ENCODE data around the gene HAPLN2.

DNA sequence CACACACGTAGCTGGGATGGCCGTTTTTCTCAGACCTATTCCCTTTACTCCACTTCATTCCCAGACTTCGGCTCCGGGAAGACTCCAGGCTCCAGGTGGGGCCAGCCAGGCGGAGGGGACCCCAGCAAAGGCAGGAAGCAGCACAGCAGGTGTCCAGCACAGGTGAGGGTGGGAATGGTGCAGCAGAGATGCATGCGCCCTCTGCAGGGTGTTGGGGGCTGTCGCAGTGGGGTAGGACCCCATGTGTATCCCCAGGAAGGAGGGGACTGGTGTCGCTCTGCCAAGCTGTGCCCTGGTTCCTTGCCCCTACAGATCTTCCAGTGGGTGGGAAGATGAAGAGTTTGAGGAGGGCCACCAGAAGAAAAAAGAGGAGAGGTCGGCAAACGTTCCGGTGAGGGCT lies 34.4 kb upstream of the HAPLN2 start:
- no peak for TF ChIP-seq EZH2 (IDR thresholded peaks at IDR 0.05)
- TF ChIP-seq, protein P1, sequence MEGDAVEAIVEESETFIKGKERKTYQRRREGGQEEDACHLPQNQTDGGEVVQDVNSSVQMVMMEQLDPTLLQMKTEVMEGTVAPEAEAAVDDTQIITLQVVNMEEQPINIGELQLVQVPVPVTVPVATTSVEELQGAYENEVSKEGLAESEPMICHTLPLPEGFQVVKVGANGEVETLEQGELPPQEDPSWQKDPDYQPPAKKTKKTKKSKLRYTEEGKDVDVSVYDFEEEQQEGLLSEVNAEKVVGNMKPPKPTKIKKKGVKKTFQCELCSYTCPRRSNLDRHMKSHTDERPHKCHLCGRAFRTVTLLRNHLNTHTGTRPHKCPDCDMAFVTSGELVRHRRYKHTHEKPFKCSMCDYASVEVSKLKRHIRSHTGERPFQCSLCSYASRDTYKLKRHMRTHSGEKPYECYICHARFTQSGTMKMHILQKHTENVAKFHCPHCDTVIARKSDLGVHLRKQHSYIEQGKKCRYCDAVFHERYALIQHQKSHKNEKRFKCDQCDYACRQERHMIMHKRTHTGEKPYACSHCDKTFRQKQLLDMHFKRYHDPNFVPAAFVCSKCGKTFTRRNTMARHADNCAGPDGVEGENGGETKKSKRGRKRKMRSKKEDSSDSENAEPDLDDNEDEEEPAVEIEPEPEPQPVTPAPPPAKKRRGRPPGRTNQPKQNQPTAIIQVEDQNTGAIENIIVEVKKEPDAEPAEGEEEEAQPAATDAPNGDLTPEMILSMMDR (IDR thresholded peaks at IDR 0.05), result peak; percentile 58

Data from neural progenitor cell (in vitro differentiated cells).